Ramos (cell line): ENCODE measurements around the gene SPTBN2.

ENCODE experiments used
- in situ Hi-C: fragments of 300-500 bp; cut with MboI; formaldehyde crosslinking; loops from one replicate; pipeline ENCODE4 v1.14.3; 2022; ENCODE audit warnings: low sequenced_read_pairs; ENCODE audit not compliant: unreplicated experiment

Gene SPTBN2

GRCh38 chr11:66705587-66706335 lies 23.3 kb downstream of the SPTBN2 start:
- in situ Hi-C loops = no loop called here

- in situ Hi-C loops = no loop called here
Observed at GRCh38 chr11:66704659-66705360, 24.2 kb downstream of the SPTBN2 start.

GRCh38 chr11:66701432-66702240 lies 27.4 kb downstream of the SPTBN2 start:
- in situ Hi-C loops = no loop called here

- in situ Hi-C loops = no loop called here
Observed at GRCh38 chr11:66700742-66701141, 28.3 kb downstream of the SPTBN2 start.

- in situ Hi-C loops = no loop called here
Observed at GRCh38 chr11:66700337-66700736, 28.7 kb downstream of the SPTBN2 start.

GRCh38 chr11:66698491-66698890 lies 30.5 kb downstream of the SPTBN2 start:
- in situ Hi-C loops = no loop called here

- in situ Hi-C loops = no loop called here
Observed at GRCh38 chr11:66697988-66698387, 31.0 kb downstream of the SPTBN2 start.

GRCh38 chr11:66696146-66696545 lies 32.9 kb downstream of the SPTBN2 start:
- in situ Hi-C loops = no loop called here

GRCh38 chr11:66694732-66695207 lies 34.2 kb downstream of the SPTBN2 start:
- in situ Hi-C loops = loop anchor here (5.0 kb wide), 2 partner anchors 138 to 287 kb away; no protein-coding TSS in a partner anchor

GRCh38 chr11:66694056-66694410 lies 35.0 kb downstream of the SPTBN2 start:
- in situ Hi-C loops = loop anchor here (5.0 kb wide), 2 partner anchors 138 to 287 kb away; no protein-coding TSS in a partner anchor

- in situ Hi-C loops = loop anchor here (5.0 kb wide), 2 partner anchors 139 to 286 kb away; no protein-coding TSS in a partner anchor
Observed at GRCh38 chr11:66693356-66694055, 35.5 kb downstream of the SPTBN2 start.

- in situ Hi-C loops = loop anchor here (5.0 kb wide), 2 partner anchors 139 to 286 kb away; no protein-coding TSS in a partner anchor
Observed at GRCh38 chr11:66692871-66693331, 36.1 kb downstream of the SPTBN2 start.

GRCh38 chr11:66692446-66692845 lies 36.6 kb downstream of the SPTBN2 start:
- in situ Hi-C loops = loop anchor here (5.0 kb wide), 2 partner anchors 140 to 285 kb away; no protein-coding TSS in a partner anchor

- in situ Hi-C loops = loop anchor here (5.0 kb wide), 2 partner anchors 141 to 284 kb away; no protein-coding TSS in a partner anchor
Observed at GRCh38 chr11:66691311-66691980, 37.6 kb downstream of the SPTBN2 start.

GRCh38 chr11:66689661-66690590 lies 39.1 kb downstream of the SPTBN2 start:
- in situ Hi-C loops = loop anchor here (5.0 kb wide), 2 partner anchors 142 to 283 kb away; no protein-coding TSS in a partner anchor

- in situ Hi-C loops = no loop called here
Observed at GRCh38 chr11:66688561-66689534, 40.2 kb downstream of the SPTBN2 start.

- in situ Hi-C loops = no loop called here
Observed at GRCh38 chr11:66687831-66688281, 41.2 kb downstream of the SPTBN2 start.
